H1 (cell line): ENCODE data around the gene NTS. TPM values are rescaled to one million over a fixed set of nuclear protein-coding genes. Genes with fewer than 3 reads are reported as not detected.

Experiments
- HDAC2 ChIP-seq, 2 experiments: fragments of 300-600 bp in 1 of 2; sonication (generic) in 1 of 2; IDR thresholded peaks; 2 replicates each; pipeline ENCODE4 v1.6.1; 2011 to 2012; ENCODE audit warnings: low read depth in 2 of 2, low read length in 2 of 2, mild to moderate bottlenecking in 2 of 2, moderate library complexity in 2 of 2, borderline replicate concordance in 1 of 2, inconsistent platforms in 1 of 2
- polyA plus RNA-seq, 7 experiments: library from polyadenylated mRNA; depleted of rRNA in 3 of 7; stranded (reverse) in 5 of 7; unstranded in 2 of 7; fragments of >200 nt in 5 of 7; fragments of 200-250 nt in 2 of 7; gene quantifications; 1 replicate in 5 of 7; 2 replicates in 1 of 7; 4 replicates in 1 of 7; pipeline versions ENCODE4 v1.2.1 to v1.2.3, GENCODE V29; 2011 to 2013; ENCODE audit warnings: missing spikeins in 2 of 7, mixed read lengths in 2 of 7
- total RNA-seq: library from RNA; stranded (reverse); fragmentation: NEBNext Ultra II Directional; extraction: Animal tissue kit (Norgen Biotek cat#: 25700); gene quantifications from 2 replicates; pipeline ENCODE4 v1.2.1, GENCODE V29; 2021

Gene NTS
- total and polyA plus RNA-seq, 2 of the 8 experiments (the other 6 are each of a cell fraction or from before 2014, with no cell fraction given): 17.0 to 36.6 TPM

DNA sequence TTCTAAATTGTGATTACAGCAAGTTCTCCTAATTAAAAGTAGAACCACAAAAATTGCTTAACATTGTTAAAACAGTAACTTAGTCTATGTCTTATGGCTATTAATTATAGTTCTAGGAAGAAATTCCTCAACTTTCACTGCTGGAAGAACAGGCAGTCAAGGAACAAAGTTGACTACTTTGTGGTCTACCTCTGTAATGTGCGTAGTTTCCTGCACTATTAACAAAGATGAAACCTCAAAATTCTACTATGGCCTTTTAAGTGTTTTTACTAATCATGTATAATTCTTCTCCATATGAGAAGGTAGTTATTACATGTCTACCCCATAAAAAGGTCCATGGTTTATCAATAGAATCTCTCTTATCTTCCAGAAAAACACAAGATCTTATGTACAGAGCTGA, 45.5 kb upstream of the NTS start (continued):
- no peak for TF ChIP-seq HDAC2 (IDR thresholded peaks at IDR 0.05; ENCODE audit: borderline replicate concordance in 1 of 2, low read depth in 2 of 2, low read length in 2 of 2)
